Astrocyte (in vitro differentiated cells and primary cell): Measurements from ENCODE around the gene HSPG2. TPM values are rescaled to one million over a fixed set of nuclear protein-coding genes. Genes with fewer than 3 reads are reported as not detected.

Experiments
- DNase-seq: peaks from one replicate; pipeline ENCODE4 v3.0.0-alpha.2; 2010; ENCODE audit warnings: low read depth
- FAIRE-seq: peaks from 2 replicates; lab custom pipeline; 2011; peaks lifted over from hg19 to GRCh38; lab: Jason Lieb, UNC
- H2AFZ ChIP-seq: 2 replicates; pipeline ENCODE4 v1.6.0; 2012; ENCODE audit warnings: low read depth, low read length, inconsistent platforms
- H3K27ac ChIP-seq: 2 replicates; pipeline ENCODE4 v1.5.1; 2011; ENCODE audit warnings: low read depth, low read length, inconsistent platforms
- H3K27me3 ChIP-seq: 2 replicates; pipeline ENCODE4 v1.6.0; 2011; ENCODE audit warnings: low read length, inconsistent platforms; ENCODE audit not compliant: insufficient read depth
- H3K36me3 ChIP-seq: 2 replicates; pipeline ENCODE4 v1.5.1; 2011; ENCODE audit warnings: low read length, inconsistent platforms; ENCODE audit not compliant: insufficient read depth
- H3K4me1 ChIP-seq: 2 replicates; pipeline ENCODE4 v1.5.1; 2011; ENCODE audit warnings: low read length, inconsistent platforms; ENCODE audit not compliant: insufficient read depth
- H3K4me2 ChIP-seq: 2 replicates; pipeline ENCODE4 v1.6.0; 2012; ENCODE audit warnings: low read length, inconsistent platforms
- H3K4me3 ChIP-seq: 2 replicates; pipeline ENCODE4 v1.5.1; 2011; ENCODE audit warnings: low read depth, mild to moderate bottlenecking, low read length, inconsistent platforms; ENCODE audit not compliant: insufficient read depth
- H3K79me2 ChIP-seq: 2 replicates; pipeline ENCODE4 v1.6.0; 2012; ENCODE audit warnings: mild to moderate bottlenecking, low read length, inconsistent platforms; ENCODE audit not compliant: insufficient read depth
- H3K9ac ChIP-seq: 2 replicates; pipeline ENCODE4 v1.6.0; 2012; ENCODE audit warnings: mild to moderate bottlenecking, low read length, inconsistent platforms
- H3K9me3 ChIP-seq: 2 replicates; pipeline ENCODE4 v1.5.1; 2012; ENCODE audit warnings: low read depth, mild to moderate bottlenecking, low read length, inconsistent platforms; ENCODE audit not compliant: insufficient read depth
- H4K20me1 ChIP-seq: 2 replicates; pipeline ENCODE4 v1.6.0; 2012; ENCODE audit warnings: low read length, inconsistent platforms; ENCODE audit not compliant: insufficient read depth
- H3K27ac Mint-ChIP-seq: one replicate; pipeline ENCODE4 v1.8.0; 2021; ENCODE audit warnings: mild to moderate bottlenecking, mixed read lengths; ENCODE audit not compliant: unreplicated experiment
- H3K27me3 Mint-ChIP-seq: one replicate; pipeline ENCODE4 v1.8.0; 2021; ENCODE audit warnings: low read depth, mixed read lengths; ENCODE audit not compliant: unreplicated experiment
- H3K36me3 Mint-ChIP-seq: one replicate; pipeline ENCODE4 v1.8.0; 2021; ENCODE audit warnings: low read depth, mixed read lengths; ENCODE audit not compliant: unreplicated experiment
- H3K4me1 Mint-ChIP-seq: one replicate; pipeline ENCODE4 v1.8.0; 2021; ENCODE audit warnings: low read depth, mixed read lengths; ENCODE audit not compliant: unreplicated experiment
- H3K4me3 Mint-ChIP-seq: one replicate; pipeline ENCODE4 v1.8.0; 2021; ENCODE audit warnings: mild to moderate bottlenecking, moderate library complexity, mixed read lengths; ENCODE audit not compliant: unreplicated experiment
- H3K9me3 Mint-ChIP-seq: one replicate; pipeline ENCODE4 v1.8.0; 2021; ENCODE audit warnings: mild to moderate bottlenecking, mixed read lengths; ENCODE audit not compliant: unreplicated experiment
- EZH2 ChIP-seq: IDR thresholded peaks from 2 replicates; pipeline ENCODE4 v1.6.1; 2012; ENCODE audit warnings: mild to moderate bottlenecking, low read length, inconsistent platforms; ENCODE audit not compliant: insufficient read depth
- total RNA-seq: library from RNA; stranded (reverse); gene quantifications from 2 replicates; pipeline ENCODE4 v1.2.1, GENCODE V29; 2021
- TF ChIP-seq, protein P1 (sequence below): IDR thresholded peaks from 2 replicates; pipeline ENCODE4 v1.5.1; 2011; ENCODE audit warnings: low read depth, mild to moderate bottlenecking, inconsistent platforms, low read length, moderate library complexity; ENCODE audit not compliant: insufficient read depth

The HSPG2 gene
- total RNA-seq, 1 donor from 2014 or later: 249 TPM

DNA sequence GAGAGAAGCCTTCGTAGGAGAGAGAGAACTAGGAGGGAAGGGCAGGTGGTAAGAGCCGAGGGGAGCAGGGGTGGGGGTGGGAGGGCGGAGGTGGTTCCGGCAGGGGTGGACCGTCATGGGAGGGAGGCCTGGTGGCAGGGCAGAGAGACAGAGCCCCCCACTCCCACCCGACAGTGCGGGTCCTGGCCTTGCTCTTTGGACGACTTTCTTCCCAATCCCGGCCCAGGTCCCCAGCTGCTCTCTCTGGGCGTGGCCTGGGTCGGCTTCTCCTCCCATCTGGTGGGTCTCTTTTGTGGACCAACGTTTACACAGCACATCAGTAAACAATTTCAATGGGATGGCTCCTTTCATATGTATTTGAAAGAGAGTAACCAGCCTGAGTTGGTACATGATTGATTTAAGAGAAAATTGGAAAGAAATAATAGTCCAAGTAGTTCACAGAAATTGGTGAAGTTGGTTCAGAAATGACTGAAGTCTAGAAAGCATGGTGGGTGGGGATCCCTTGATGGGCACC is 68.1 kb downstream of the HSPG2 start:
- no peak overlapping the region for H3K4me3 ChIP-seq
- no peaks in the 10 kb centered on the region for H3K9me3 ChIP-seq
- no peak overlapping the region for H3K27ac ChIP-seq
- H3K4me1 Mint-ChIP-seq: peaks cover 4% of the 10 kb centered on the region
- H2AFZ ChIP-seq: no peak overlapping the region
- H3K79me2 ChIP-seq: no peaks in the 10 kb centered on the region
- H3K4me2 ChIP-seq: no peak overlapping the region
- TF ChIP-seq, protein P1, sequence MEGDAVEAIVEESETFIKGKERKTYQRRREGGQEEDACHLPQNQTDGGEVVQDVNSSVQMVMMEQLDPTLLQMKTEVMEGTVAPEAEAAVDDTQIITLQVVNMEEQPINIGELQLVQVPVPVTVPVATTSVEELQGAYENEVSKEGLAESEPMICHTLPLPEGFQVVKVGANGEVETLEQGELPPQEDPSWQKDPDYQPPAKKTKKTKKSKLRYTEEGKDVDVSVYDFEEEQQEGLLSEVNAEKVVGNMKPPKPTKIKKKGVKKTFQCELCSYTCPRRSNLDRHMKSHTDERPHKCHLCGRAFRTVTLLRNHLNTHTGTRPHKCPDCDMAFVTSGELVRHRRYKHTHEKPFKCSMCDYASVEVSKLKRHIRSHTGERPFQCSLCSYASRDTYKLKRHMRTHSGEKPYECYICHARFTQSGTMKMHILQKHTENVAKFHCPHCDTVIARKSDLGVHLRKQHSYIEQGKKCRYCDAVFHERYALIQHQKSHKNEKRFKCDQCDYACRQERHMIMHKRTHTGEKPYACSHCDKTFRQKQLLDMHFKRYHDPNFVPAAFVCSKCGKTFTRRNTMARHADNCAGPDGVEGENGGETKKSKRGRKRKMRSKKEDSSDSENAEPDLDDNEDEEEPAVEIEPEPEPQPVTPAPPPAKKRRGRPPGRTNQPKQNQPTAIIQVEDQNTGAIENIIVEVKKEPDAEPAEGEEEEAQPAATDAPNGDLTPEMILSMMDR: no peak
- TF ChIP-seq EZH2: no peak
- peaks cover 13% of the 10 kb centered on the region for H3K4me1 ChIP-seq
- peaks cover 43% of the 10 kb centered on the region for H4K20me1 ChIP-seq
- H3K36me3 ChIP-seq: peaks cover 8% of the 10 kb centered on the region
- no peak overlapping the region for H3K9ac ChIP-seq
- FAIRE-seq (no peak), DNase-seq (no peak)
- H3K27ac Mint-ChIP-seq: no peak overlapping the region
- H3K27me3 Mint-ChIP-seq: no peaks in the 10 kb centered on the region
- H3K4me3 Mint-ChIP-seq: no peak overlapping the region
- H3K9me3 Mint-ChIP-seq: no peaks in the 10 kb centered on the region
- H3K36me3 Mint-ChIP-seq: peaks cover 27% of the 10 kb centered on the region
- H3K27me3 ChIP-seq: no peaks in the 10 kb centered on the region

DNA sequence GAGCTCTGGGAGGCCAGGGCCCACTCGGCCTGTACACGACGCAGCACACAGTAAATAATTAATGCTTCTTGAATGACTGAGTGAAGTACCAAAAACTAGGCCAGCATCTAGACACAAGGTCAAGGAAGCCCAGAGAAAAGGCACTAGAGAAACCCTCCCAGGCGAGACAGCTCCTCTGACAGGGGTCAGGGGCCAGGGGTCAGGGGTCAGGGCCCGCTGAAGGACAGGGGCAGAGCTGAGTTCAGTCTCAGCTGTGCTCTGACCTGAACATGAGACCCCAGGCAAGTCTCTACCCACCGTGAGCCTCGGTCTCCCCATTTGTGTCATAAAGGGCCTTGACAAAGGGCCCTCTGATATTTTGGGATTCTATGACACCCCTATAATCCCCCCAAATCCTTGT is 68.6 kb downstream of the HSPG2 start:
- TF ChIP-seq EZH2: no peak
- TF ChIP-seq, protein P1: no peak
- peaks cover 43% of the 10 kb centered on the region for H4K20me1 ChIP-seq
- no peaks in the 10 kb centered on the region for H3K79me2 ChIP-seq
- no peak overlapping the region for H3K4me3 Mint-ChIP-seq
- no peak overlapping the region for H3K27ac Mint-ChIP-seq
- H3K9ac ChIP-seq: no peak overlapping the region
- no peaks in the 10 kb centered on the region for H3K9me3 Mint-ChIP-seq
- peaks cover 6% of the 10 kb centered on the region for H3K36me3 ChIP-seq
- FAIRE-seq (no peak), DNase-seq (no peak)
- H3K27me3 ChIP-seq: no peaks in the 10 kb centered on the region
- peaks cover 13% of the 10 kb centered on the region for H3K4me1 ChIP-seq
- no peaks in the 10 kb centered on the region for H3K9me3 ChIP-seq
- no peak overlapping the region for H3K4me2 ChIP-seq
- peaks cover 25% of the 10 kb centered on the region for H3K36me3 Mint-ChIP-seq
- peaks cover 4% of the 10 kb centered on the region for H3K4me1 Mint-ChIP-seq
- H3K4me3 ChIP-seq: no peak overlapping the region
- no peaks in the 10 kb centered on the region for H3K27me3 Mint-ChIP-seq
- no peak overlapping the region for H3K27ac ChIP-seq
- H2AFZ ChIP-seq: no peak overlapping the region

DNA sequence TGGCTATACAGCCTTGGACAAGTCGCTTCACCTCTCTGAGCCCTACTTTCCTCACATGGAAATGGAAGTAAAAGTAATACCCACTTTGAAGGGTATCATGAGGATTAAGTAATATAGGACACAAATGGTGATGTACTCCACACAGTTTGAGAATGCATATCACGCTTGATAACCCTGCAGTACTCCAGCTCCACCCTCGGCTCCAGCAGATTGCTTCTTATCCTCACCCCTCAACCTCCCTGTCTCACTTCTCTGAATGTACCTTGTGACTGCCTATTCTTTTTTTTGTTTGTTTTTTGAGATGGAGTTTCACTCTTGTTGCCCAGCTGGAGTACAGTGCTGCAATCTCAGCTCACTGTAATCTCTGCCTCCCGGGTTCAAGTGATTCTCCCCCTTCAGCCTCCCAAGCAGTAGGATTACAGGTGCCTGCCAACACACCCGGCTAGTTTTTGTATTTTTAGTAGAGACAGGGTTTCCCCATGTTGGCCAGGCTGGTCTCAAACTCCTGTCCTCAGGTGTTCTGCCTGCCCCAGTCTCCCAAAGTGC is 69.6 kb downstream of the HSPG2 start:
- H3K9ac ChIP-seq: no peak overlapping the region
- H3K27ac ChIP-seq: no peak overlapping the region
- no peak overlapping the region for H2AFZ ChIP-seq
- Mint-ChIP-seq H3K9me3 (no peaks in the 10 kb centered on the region), H3K27ac (no peak overlapping the region), H3K36me3 (peaks cover 26% of the 10 kb centered on the region), H3K27me3 (no peaks in the 10 kb centered on the region), H3K4me3 (no peak overlapping the region), H3K4me1 (peaks cover 4% of the 10 kb centered on the region)
- FAIRE-seq: no peak
- peaks cover 44% of the 10 kb centered on the region for H4K20me1 ChIP-seq
- DNase-seq: no peak
- no peaks in the 10 kb centered on the region for H3K79me2 ChIP-seq
- TF ChIP-seq, protein P1: no peak
- no peak for TF ChIP-seq EZH2
- no peaks in the 10 kb centered on the region for H3K27me3 ChIP-seq
- no peaks in the 10 kb centered on the region for H3K9me3 ChIP-seq
- no peak overlapping the region for H3K4me3 ChIP-seq
- H3K4me1 ChIP-seq: peaks cover 13% of the 10 kb centered on the region
- H3K4me2 ChIP-seq: no peak overlapping the region
- peaks cover 9% of the 10 kb centered on the region for H3K36me3 ChIP-seq
